GM12878 (cell line): Measurements from ENCODE around the gene FLVCR1. TPM values are rescaled to one million over a fixed set of nuclear protein-coding genes. Genes with fewer than 3 reads are reported as not detected.

Source experiments
- ATAC-seq: fragments of 200-7000 bp; cut with Tn5 transposase; 3 replicates; pipeline ENCODE4 v1.9.1; 2020; ENCODE audit warnings: mild to moderate bottlenecking, moderate library complexity
- BruUV-seq: library from RNA; stranded (reverse); fragments of 400-500 nt; replicated peaks from 2 replicates; lab custom pipeline; 2021; lab: Mats Ljungman, UMichigan
- CTCF ChIA-PET: fragments of 300-600 bp; sonication (Branson Sonifier 250); formaldehyde crosslinking; extraction: SDS; loops from one replicate; lab custom pipeline; 2021; ENCODE audit warnings: inconsistent platforms; lab: Yijun Ruan, JAX
- POLR2A ChIA-PET: fragments of 350-600 bp; formaldehyde crosslinking; extraction: SDS; loops from one replicate; lab custom pipeline; 2021; ENCODE audit warnings: inconsistent platforms; lab: Charles Lee
- RAD21 ChIA-PET: fragments of 300-600 bp; sonication (Branson Sonifier 250); formaldehyde crosslinking; loops from one replicate; lab custom pipeline; 2023; ENCODE audit warnings: antibody characterized with exemption; ENCODE audit not compliant: unreplicated experiment; lab: Charles Lee
- SMC1A ChIA-PET: fragments of 300-600 bp; sonication (Branson Sonifier 250); formaldehyde crosslinking; loops from one replicate; lab custom pipeline; 2023; ENCODE audit not compliant: unreplicated experiment, uncharacterized antibody; lab: Charles Lee
- DNase-seq: peaks from one replicate; pipeline ENCODE4 v3.0.0-alpha.2; 2011; ENCODE audit warnings: low read depth, low spot score
- FAIRE-seq: peaks from 3 replicates; lab custom pipeline; 2011; peaks lifted over from hg19 to GRCh38; lab: Jason Lieb, UNC
- H2AFZ ChIP-seq: 2 replicates; pipeline ENCODE4 v1.6.0; 2011; ENCODE audit warnings: low read depth, low read length, control low read depth; ENCODE audit not compliant: control insufficient read depth
- H3K27ac ChIP-seq: 2 replicates; pipeline ENCODE4 v1.5.1; 2011; ENCODE audit warnings: control low read depth; ENCODE audit not compliant: control insufficient read depth, insufficient read depth
- H3K27me3 ChIP-seq, 2 experiments: replicated peaks in 1 of 2; 2 replicates each; pipeline versions ENCODE4 v1.6.0 to v1.6.1; 2011; ENCODE audit warnings: low read length in 1 of 2; ENCODE audit not compliant: control insufficient read depth in 2 of 2, insufficient read depth in 2 of 2
- H3K36me3 ChIP-seq, 2 experiments: 2 replicates each; pipeline ENCODE4 v1.5.1; 2011; ENCODE audit warnings: low read length in 1 of 2; ENCODE audit not compliant: control insufficient read depth in 2 of 2, insufficient read depth in 2 of 2
- H3K4me1 ChIP-seq: 2 replicates; pipeline ENCODE4 v1.6.1; 2011; ENCODE audit warnings: mild to moderate bottlenecking, low read length, moderate library complexity, mixed read lengths; ENCODE audit not compliant: control insufficient read depth, insufficient read depth
- H3K4me2 ChIP-seq: 2 replicates; pipeline ENCODE4 v1.6.0; 2011; ENCODE audit warnings: control low read depth; ENCODE audit not compliant: control insufficient read depth, insufficient read depth
- H3K4me3 ChIP-seq: fragments of 200-600 bp; sonication (generic); 2 replicates; pipeline ENCODE4 v1.5.1; 2016
- H3K79me2 ChIP-seq: 2 replicates; pipeline ENCODE4 v1.6.0; 2011; ENCODE audit warnings: low read length; ENCODE audit not compliant: control insufficient read depth, insufficient read depth
- H3K9ac ChIP-seq: 2 replicates; pipeline ENCODE4 v1.8.0; 2011; ENCODE audit warnings: low read length, control low read depth, mixed read lengths; ENCODE audit not compliant: control insufficient read depth, insufficient read depth
- H3K9me3 ChIP-seq: replicated peaks from 3 replicates; pipeline ENCODE4 v1.5.1; 2011; ENCODE audit warnings: mild to moderate bottlenecking, low read length; ENCODE audit not compliant: control insufficient read depth, insufficient read depth
- H4K20me1 ChIP-seq: 2 replicates; pipeline ENCODE4 v1.6.0; 2011; ENCODE audit not compliant: control insufficient read depth, insufficient read depth
- BACH1 ChIP-seq: fragments of 450-650 bp; IDR thresholded peaks from 2 replicates; pipeline ENCODE4 v1.6.1; 2017; ENCODE audit warnings: mild to moderate bottlenecking, borderline replicate concordance
- CBFB ChIP-seq: IDR thresholded peaks from 2 replicates; pipeline ENCODE4 v1.6.1; 2016; ENCODE audit warnings: antibody characterized with exemption, low read depth
- CREM ChIP-seq: IDR thresholded peaks from 2 replicates; pipeline ENCODE4 v1.6.1; 2014; ENCODE audit warnings: antibody characterized with exemption, low read depth
- LARP7 ChIP-seq: fragments of 450-650 bp; IDR thresholded peaks from 2 replicates; pipeline ENCODE4 v1.6.1; 2017; ENCODE audit warnings: mild to moderate bottlenecking
- MEF2B ChIP-seq: fragments of 450-650 bp; IDR thresholded peaks from 2 replicates; pipeline ENCODE4 v1.6.1; 2018; ENCODE audit warnings: mild to moderate bottlenecking, moderate library complexity; ENCODE audit not compliant: partially characterized antibody, poor library complexity, severe bottlenecking
- MYC ChIP-seq: IDR thresholded peaks from 2 replicates; pipeline ENCODE4 v1.6.1; 2011; ENCODE audit warnings: mild to moderate bottlenecking, low read length, moderate library complexity, inconsistent platforms; ENCODE audit not compliant: insufficient read depth, insufficient replicate concordance, insufficient read length, severe bottlenecking
- NR2C2 ChIP-seq: IDR thresholded peaks from 2 replicates; pipeline ENCODE4 v1.6.1; 2011; ENCODE audit warnings: borderline replicate concordance, low read depth; ENCODE audit not compliant: control insufficient read depth, insufficient read length
- RAD21 ChIP-seq: IDR thresholded peaks from 2 replicates; pipeline ENCODE4 v1.6.1; 2011; ENCODE audit warnings: mild to moderate bottlenecking, low read depth, low read length, moderate library complexity; ENCODE audit not compliant: insufficient read depth
- USF1 ChIP-seq: IDR thresholded peaks from 2 replicates; pipeline ENCODE4 v1.6.1; 2011; ENCODE audit warnings: borderline replicate concordance, low read depth, mild to moderate bottlenecking, moderate library complexity, mixed read lengths, low read length; ENCODE audit not compliant: insufficient read depth; ENCODE audit errors: extremely low read length
- ZBTB33 ChIP-seq: fragments of 450-650 bp; IDR thresholded peaks from 2 replicates; pipeline ENCODE4 v1.6.1; 2017; ENCODE audit warnings: mild to moderate bottlenecking
- ZNF217 ChIP-seq: fragments of 450-650 bp; IDR thresholded peaks from 2 replicates; pipeline ENCODE4 v1.6.1; 2017; ENCODE audit warnings: antibody characterized with exemption, mild to moderate bottlenecking
- WGBS: methylation state at CpG from one replicate; pipeline ENCODE4 v1.1.6; 2016; ENCODE audit warnings: low lambda C conversion rate; ENCODE audit not compliant: insufficient replicate concordance, insufficient coverage; ENCODE audit errors: missing lambda C conversion rate; 5-methylcytosine and 5-hydroxymethylcytosine counted together
- in situ Hi-C: fragments of 300-500 bp; cut with MboI; formaldehyde crosslinking; loops from 9 replicates; pipeline ENCODE4 v1.14.3; 2018; ENCODE audit warnings: mixed read lengths
- intact Hi-C: fragments of 100-400 bp; cut with micrococcal nuclease; formaldehyde crosslinking; loops from one replicate; pipeline ENCODE4 v1.14.2; 2022; ENCODE audit not compliant: unreplicated experiment
- polyA plus RNA-seq, 11 experiments: library from polyadenylated mRNA; depleted of rRNA in 4 of 11; unstranded in 6 of 11; stranded (reverse) in 5 of 11; fragments of >200 nt; fragmentation: Nextera tagmentation in 4 of 11; fragmentation: Illumina TruSeq in 1 of 11; extraction: Ambion mirVana in 4 of 11; extraction: Trizol in 1 of 11; gene quantifications; 1 replicate in 1 of 11; 2 replicates in 10 of 11; pipeline versions ENCODE4 v1.2.1 to v1.2.3, GENCODE V29; 2011 to 2016; ENCODE audit warnings: inconsistent platforms in 2 of 11, missing spikeins in 2 of 11, low read depth in 1 of 11
- total RNA-seq, 4 experiments: library from RNA; depleted of rRNA in 3 of 4; stranded (reverse); fragments of >200 nt in 3 of 4; fragmentation: Illumina TruSeq in 1 of 4; extraction: Trizol in 1 of 4; gene quantifications; 2 replicates each; pipeline versions ENCODE4 v1.2.1 to v1.2.3, GENCODE V29; 2013 to 2021
- TF ChIP-seq, protein P1 (sequence below): fragments of 150-350 bp; IDR thresholded peaks from 2 replicates; pipeline ENCODE4 v1.6.1; 2014; ENCODE audit warnings: mild to moderate bottlenecking, low read depth, low read length

FLVCR1 gene
- total and polyA plus RNA-seq, 10 of the 15 experiments (the other 5 are each of a cell fraction or from before 2014, with no cell fraction given): 7.1 to 25.2 (median 17.6) TPM

- H3K4me3 ChIP-seq: no peak overlapping the region
- no peaks in the 10 kb centered on the region for H3K4me1 ChIP-seq
- ChIA-PET POLR2A (interaction anchor here (1.0 kb wide), 2 partner anchors 10 to 67 kb away, joined by 3 read pairs; no protein-coding TSS in a partner anchor), RAD21 (interaction anchor here (0.8 kb wide), 1 partner anchor 79 kb away, joined by 3 read pairs; no protein-coding TSS in a partner anchor), CTCF (interaction anchor here (1.1 to 1.6 kb wide), 3 partner anchors 87 to 425 kb away, joined by 3 read pairs; no protein-coding TSS in a partner anchor), SMC1A (interaction anchor here (0.6 to 3.7 kb wide), 3 partner anchors 11 to 93 kb away, joined by 3 to 25 read pairs (median 6); no protein-coding TSS in a partner anchor)
- no peak for DNase-seq
- no peak overlapping the region for H3K27ac ChIP-seq
- H4K20me1 ChIP-seq: no peaks in the 10 kb centered on the region
- H3K36me3 ChIP-seq: peaks cover 7 to 16% of the 10 kb centered on the region in 2 experiments; a peak in 3 of 4 replicates
- in situ Hi-C loops: no loop called here
- FAIRE-seq: no peak
- H3K9me3 ChIP-seq: peaks cover 12% of the 10 kb centered on the region
- TF ChIP-seq MYC: no peak
- TF ChIP-seq CBFB: 0 out of 2 replicates have a peak, but pooled peaks have one; percentile 17
- no peak overlapping the region for H3K9ac ChIP-seq
- no peak overlapping the region for H2AFZ ChIP-seq
- BruUV-seq: no TSS peak
- no peaks in the 10 kb centered on the region for H3K27me3 ChIP-seq
- no peak overlapping the region for H3K4me2 ChIP-seq
- intact Hi-C loops: no loop called here
- ATAC-seq: no peak
- WGBS: 88% methylated on average over 3 of the region's 3 CpGs
- H3K79me2 ChIP-seq: no peaks in the 10 kb centered on the region
These were observed 44.0 kb downstream of the FLVCR1 start for GRCh38 chr1:212902054-212902453.

DNA sequence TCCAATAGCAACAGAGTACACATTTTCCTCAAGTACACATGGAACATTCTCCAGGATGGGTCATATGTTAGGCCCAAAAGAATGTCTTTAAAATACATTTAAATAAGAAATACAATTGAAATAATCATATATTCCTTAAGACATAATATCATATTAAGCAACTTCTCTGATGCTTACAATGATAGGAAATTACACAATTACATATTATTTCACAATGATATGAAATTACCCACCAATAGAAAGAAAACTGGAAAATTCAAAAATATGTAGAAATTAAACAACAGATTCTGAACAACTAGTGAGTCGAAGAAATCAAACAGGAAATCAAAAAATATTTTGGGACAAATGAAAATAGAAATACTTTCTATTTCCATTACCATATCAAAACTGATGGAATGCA, 45.6 kb downstream of the FLVCR1 start:
- ChIA-PET POLR2A (no interaction called here), CTCF (no interaction called here), RAD21 (no interaction called here), SMC1A (no interaction called here)
- DNase-seq: no peak
- H3K36me3 ChIP-seq: peaks cover 5 to 14% of the 10 kb centered on the region in 2 experiments; a peak in 3 of 4 replicates
- FAIRE-seq: no peak
- H3K27me3 ChIP-seq: no peaks in the 10 kb centered on the region
- BruUV-seq: no TSS peak
- H3K4me3 ChIP-seq: no peak overlapping the region
- 100% methylated on average over 1 of the region's 1 CpG for WGBS
- no peak overlapping the region for H2AFZ ChIP-seq
- in situ Hi-C loops (no loop called here), intact Hi-C loops (no loop called here)
- no peaks in the 10 kb centered on the region for H3K79me2 ChIP-seq
- H3K9ac ChIP-seq: no peak overlapping the region
- H4K20me1 ChIP-seq: no peaks in the 10 kb centered on the region
- no peak for ATAC-seq
- H3K9me3 ChIP-seq: peaks cover 12% of the 10 kb centered on the region
- H3K27ac ChIP-seq: no peak overlapping the region
- H3K4me1 ChIP-seq: no peaks in the 10 kb centered on the region
- H3K4me2 ChIP-seq: no peak overlapping the region
- no peak for TF ChIP-seq ZBTB33
- no peak for TF ChIP-seq BACH1
- TF ChIP-seq USF1: no peak
- no peak for TF ChIP-seq LARP7
- TF ChIP-seq, protein P1, sequence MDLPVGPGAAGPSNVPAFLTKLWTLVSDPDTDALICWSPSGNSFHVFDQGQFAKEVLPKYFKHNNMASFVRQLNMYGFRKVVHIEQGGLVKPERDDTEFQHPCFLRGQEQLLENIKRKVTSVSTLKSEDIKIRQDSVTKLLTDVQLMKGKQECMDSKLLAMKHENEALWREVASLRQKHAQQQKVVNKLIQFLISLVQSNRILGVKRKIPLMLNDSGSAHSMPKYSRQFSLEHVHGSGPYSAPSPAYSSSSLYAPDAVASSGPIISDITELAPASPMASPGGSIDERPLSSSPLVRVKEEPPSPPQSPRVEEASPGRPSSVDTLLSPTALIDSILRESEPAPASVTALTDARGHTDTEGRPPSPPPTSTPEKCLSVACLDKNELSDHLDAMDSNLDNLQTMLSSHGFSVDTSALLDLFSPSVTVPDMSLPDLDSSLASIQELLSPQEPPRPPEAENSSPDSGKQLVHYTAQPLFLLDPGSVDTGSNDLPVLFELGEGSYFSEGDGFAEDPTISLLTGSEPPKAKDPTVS: no peak
- no peak for TF ChIP-seq NR2C2
- TF ChIP-seq MEF2B: no peak
- no peak for TF ChIP-seq RAD21
- TF ChIP-seq CREM: no peak
- TF ChIP-seq ZNF217: no peak
- TF ChIP-seq, all 136 proteins: peak for 0
